GM18873 (cell line): ENCODE data around the gene TRIM41.
"Not testable (repeated sequence)": the region's sequence is repeated elsewhere in the genome, so short reads cannot be mapped to it uniquely, and the experiment has no call there.

Experiments
- ATAC-seq: cut with Tn5 transposase; IDR thresholded peaks from one replicate; pipeline ENCODE4 v1.9.1; 2021; ENCODE audit warnings: mild to moderate bottlenecking, moderate library complexity, moderate number of reproducible peaks; ENCODE audit not compliant: unreplicated experiment, low FRiP score

TRIM41 gene

GRCh38 chr5:181209006-181209405, 14.1 kb upstream of the TRIM41 start:
- not testable (repeated sequence) for ATAC-seq

DNA sequence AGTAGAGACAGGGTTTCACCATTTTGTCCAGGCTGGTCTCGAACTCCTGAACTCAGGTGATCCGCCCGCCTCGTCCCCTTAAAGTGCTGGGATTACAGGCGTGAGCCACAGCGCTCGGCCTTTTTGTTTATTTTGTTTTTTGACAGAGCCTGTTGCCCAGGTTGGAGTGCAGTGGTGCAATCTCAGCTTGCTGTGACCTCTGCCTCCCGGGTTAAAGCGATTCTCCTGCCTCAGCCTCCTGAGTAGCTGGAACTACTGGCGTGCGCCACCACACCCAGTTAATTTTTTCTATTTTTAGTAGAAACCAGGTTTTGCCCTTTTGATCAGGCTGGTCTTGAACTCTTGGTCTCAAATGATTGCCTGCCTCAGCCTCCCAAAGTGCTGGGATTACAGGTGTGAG, 12.9 kb upstream of the TRIM41 start:
- not testable (repeated sequence) for ATAC-seq

GRCh38 chr5:181210698-181211097, 12.4 kb upstream of the TRIM41 start:
- ATAC-seq = not testable (repeated sequence)

- no peak for ATAC-seq
Observed at GRCh38 chr5:181211208-181211607, 11.9 kb upstream of the TRIM41 start.

DNA sequence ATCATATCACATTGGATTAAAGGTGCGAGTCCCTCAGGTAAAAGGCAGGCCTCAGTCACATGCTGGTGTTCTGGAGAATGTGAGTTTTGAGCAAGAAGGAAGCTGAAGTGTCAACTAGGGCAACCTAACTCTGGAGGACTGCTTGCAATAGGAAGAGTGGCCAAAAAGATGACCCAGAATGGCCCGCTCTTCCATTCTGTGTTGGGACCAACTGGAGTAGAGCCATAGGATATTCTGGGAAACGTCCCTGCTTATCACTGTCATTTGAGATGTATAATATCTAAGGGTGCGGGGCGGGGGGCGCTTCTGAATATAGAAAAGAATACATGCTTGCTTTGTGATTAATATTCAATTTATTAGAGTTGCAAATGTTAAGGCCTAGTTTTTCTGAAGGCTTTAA, 11.0 kb upstream of the TRIM41 start:
- no peak for ATAC-seq

DNA sequence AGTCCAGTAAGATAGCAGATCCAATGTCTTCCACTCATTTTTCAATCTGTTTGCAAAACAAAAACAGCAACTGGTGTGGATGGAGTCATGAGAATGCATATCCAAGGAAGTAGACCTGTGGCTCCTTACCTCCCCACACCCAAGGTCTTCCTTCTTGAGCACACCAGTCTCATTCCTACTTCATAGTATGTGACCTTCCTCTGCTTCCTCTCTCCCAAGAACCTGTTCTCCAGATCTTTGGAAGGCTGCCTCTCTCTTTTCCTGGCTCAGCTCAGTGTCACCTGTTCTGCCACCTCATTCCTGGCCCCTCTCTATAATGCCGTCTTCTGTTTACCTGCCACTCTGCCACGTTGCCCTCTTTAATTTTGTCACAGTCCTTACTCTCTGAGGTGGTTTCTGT, 10.1 kb upstream of the TRIM41 start:
- no peak for ATAC-seq

DNA sequence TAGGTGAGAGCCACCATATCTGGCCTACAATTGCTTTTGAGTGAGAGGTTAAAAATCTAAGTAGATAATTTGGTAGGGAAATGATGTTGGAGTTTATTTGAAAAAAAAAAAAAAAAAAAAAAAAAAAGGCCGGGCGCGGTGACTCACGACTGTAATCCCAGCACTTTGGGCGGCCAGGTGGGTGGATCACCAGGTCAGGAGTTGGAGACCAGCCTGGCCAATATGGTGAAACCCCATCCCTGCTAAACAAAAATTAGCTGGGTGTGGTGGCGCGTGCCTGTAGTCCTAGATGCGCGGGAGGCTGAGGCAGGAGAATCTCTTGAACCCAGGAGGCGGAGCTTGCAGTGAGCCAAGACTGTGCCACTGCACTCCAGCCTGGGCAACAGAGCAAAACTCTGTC, 8.8 kb upstream of the TRIM41 start:
- ATAC-seq = not testable (repeated sequence)

DNA sequence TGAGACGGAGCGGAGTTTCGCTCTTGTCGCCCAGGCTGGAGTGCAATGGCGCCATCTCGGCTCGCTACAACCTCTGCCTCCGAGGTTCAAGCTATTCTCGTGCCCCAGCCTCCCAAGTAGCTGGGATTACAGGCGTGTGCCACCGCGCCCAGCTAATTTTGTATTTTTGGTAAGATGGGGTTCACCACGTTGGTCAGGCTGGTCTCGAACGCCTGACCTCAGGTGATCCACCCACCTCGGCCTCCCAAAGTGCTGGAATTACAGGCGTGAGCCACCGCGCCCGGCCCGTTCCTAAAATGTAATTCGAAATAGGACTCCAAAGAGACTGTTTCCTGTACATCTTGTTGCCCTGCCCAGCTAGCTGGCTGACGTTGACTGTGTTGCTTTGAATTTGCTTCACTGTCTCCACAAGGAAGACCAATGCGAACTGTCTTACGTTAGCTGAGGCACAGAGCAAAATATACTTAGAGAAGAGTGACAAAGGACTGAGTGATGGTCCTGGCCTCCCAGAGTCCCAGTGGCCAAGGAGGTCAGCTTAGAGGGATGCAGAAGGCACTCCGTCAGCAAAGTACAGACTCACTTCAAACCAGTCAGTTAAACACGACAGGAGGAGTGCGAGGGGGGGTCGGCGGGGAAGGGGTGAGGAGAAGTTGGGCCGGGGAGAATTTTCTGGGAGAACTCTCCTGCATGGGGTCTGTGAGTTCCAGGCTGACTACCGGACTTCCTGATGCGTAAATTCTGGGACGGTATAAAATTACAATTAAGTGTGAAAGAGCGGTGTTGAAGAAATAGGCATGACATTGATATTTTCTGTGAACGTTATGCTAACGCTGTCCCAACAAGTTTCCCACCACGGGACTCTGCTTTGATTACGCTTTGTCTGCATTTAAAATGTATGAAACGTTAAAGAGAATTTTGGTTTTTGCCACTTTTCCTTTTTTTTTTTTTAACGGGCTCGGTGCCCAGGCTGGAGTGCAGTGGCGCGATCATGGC, 6.8 kb upstream of the TRIM41 start:
- ATAC-seq = no peak

DNA sequence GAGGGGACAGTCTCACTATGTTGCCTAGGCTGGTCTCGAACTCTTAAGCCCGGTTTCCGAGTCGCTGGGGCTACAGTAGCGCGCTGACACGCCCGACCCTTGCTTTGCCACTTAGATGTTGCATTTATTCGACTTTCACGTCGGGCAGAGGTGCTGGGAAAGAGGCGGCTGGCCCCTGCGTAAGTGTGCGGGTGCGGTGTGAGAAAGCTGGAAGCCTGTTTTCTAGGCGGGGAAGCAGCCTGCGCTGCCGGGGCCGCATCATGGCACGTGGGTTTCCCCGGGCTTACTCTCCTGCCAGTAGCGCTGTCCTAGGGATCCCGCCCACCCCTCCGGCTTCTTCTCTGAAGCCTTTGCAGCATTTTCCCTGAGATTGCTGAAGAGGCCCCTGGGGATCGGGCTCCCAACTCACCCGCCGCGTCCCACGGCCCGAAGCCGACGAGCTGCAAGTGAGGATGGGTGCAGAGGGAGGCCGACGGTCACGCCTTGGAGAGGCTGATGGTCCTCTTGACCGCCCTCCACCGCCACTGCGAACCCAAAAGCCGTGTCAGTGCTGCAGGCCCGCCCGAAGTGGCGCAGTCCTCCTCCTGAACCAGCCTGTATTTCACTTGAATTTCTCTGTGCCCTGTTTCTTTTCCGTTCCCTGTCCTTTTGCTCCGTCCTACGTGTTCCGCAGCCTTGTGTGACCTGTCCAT, 5.8 kb upstream of the TRIM41 start:
- peak; percentile 10 for ATAC-seq

GRCh38 chr5:181217803-181218062, 5.3 kb upstream of the TRIM41 start:
- peak; percentile 4 for ATAC-seq

GRCh38 chr5:181218795-181219124, 4.3 kb upstream of the TRIM41 start:
- ATAC-seq = no peak

DNA sequence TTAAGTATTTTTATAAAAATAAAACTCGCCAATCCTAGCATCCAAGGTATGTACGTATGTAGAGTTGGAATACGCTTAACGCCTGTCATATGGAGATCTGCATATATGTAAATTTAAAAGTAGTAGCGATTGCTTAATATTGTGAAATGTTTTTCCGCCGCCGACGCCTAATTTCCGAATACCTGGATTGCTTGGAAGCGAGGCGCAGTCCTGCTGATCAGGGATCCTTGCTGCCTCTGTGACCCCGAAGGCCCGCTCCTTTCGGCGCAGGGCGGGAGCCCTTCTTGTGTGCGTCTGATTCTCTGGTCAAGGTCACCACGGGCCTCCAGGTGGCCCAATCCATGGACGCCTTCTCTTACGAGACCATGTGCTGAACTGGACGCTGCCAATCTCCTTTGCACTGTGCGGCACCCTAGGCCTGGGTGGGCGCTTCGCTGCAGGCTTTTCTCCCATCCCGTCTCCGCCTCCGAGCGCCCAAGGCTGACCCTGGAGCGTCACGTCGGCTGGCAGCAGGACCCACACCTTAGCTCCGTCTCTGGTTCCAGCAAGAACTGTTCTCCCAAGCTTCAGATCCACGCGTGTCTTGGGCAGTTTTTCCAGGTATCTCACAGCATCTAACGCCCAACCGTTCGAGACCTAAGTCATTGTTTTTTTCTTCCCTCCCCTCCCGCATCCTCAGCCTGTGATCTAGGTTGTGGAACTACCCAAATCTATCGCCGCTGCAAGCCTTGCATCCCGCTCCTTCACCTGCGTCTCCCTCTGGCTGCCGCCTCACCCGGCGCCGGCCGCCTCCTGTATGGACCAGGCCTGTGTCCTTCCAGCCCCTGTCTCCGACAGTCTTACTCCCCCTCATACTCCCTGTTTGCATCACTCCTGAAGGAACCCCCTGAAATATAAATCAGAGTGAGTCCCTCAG, 3.6 kb upstream of the TRIM41 start:
- no peak for ATAC-seq

GRCh38 chr5:181220178-181220515, 2.9 kb upstream of the TRIM41 start:
- no peak for ATAC-seq

GRCh38 chr5:181221105-181221791, 1.8 kb upstream of the TRIM41 start:
- ATAC-seq = no peak

DNA sequence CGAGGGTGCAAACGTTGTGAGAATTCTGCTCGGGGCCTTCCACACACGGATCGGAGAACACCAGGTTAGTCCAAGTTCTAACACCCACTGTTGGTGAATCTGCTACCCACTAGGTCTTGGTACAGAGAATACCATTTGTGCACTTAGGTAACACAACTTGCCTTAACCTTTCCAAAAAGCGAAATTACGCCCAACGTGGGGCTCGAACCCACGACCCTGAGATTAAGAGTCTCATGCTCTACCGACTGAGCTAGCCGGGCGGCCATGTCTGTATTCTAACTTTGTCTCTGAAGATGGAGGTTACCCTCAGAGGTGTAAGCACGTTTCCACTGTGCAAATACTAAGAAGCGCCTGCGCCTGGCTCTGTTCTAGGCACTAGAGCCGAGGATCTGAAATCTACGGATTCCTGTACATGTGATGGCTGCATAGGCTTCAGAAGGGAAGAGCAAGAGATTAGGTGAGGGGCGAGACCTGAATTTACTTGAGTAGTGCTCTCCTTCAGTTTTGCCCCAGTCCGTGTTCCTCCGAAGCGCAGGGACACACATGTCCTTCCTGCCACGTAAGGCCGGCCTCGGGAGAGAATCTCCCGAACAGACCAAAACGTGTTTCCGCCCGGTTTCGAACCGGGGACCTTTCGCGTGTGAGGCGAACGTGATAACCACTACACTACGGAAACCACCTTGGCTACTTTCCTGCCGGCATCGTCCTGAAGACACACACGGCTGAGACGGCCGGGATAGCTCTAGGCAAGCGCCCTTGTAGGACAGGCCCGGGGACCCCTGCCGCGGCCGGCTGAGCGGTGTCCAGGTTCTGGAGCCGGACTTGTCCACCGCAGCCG, 1.1 kb upstream of the TRIM41 start:
- ATAC-seq = peak; percentile 31

GRCh38 chr5:181222630-181223057, 437 bp upstream of the TRIM41 start:
- ATAC-seq = peak; percentile 3

DNA sequence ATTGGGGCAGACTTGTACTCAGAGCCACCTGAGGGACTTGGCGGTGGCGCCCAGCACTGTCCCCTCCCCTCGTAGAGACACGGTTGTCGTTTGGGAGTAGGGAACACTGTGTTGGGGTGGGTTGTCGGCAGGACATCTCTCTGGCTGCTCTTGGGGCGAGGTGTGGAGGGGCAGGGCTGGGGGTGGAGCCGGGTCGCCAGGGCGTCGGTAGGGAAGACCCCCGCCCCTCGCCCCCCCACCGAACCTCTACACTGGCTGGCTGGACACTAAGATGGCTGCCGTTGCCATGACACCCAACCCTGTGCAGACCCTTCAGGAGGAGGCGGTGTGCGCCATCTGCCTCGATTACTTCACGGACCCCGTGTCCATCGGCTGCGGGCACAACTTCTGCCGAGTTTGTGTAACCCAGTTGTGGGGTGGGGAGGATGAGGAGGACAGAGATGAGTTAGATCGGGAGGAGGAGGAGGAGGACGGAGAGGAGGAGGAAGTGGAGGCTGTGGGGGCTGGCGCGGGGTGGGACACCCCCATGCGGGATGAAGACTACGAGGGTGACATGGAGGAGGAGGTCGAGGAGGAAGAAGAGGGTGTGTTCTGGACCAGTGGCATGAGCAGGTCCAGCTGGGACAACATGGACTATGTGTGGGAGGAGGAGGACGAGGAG, 778 bp downstream of the TRIM41 start:
- no peak for ATAC-seq

GRCh38 chr5:181224390-181225229, 1.5 kb downstream of the TRIM41 start:
- no peak for ATAC-seq
